GM19372 (cell line): ENCODE data around the gene MSMO1.
"Not testable (repeated sequence)": the region's sequence is repeated elsewhere in the genome, so short reads cannot be mapped to it uniquely, and the experiment has no call there.

Source experiments
- ATAC-seq: cut with Tn5 transposase; IDR thresholded peaks from one replicate; pipeline ENCODE4 v1.9.1; 2021; ENCODE audit warnings: mild to moderate bottlenecking, low read depth, moderate library complexity; ENCODE audit not compliant: unreplicated experiment

Gene MSMO1

DNA sequence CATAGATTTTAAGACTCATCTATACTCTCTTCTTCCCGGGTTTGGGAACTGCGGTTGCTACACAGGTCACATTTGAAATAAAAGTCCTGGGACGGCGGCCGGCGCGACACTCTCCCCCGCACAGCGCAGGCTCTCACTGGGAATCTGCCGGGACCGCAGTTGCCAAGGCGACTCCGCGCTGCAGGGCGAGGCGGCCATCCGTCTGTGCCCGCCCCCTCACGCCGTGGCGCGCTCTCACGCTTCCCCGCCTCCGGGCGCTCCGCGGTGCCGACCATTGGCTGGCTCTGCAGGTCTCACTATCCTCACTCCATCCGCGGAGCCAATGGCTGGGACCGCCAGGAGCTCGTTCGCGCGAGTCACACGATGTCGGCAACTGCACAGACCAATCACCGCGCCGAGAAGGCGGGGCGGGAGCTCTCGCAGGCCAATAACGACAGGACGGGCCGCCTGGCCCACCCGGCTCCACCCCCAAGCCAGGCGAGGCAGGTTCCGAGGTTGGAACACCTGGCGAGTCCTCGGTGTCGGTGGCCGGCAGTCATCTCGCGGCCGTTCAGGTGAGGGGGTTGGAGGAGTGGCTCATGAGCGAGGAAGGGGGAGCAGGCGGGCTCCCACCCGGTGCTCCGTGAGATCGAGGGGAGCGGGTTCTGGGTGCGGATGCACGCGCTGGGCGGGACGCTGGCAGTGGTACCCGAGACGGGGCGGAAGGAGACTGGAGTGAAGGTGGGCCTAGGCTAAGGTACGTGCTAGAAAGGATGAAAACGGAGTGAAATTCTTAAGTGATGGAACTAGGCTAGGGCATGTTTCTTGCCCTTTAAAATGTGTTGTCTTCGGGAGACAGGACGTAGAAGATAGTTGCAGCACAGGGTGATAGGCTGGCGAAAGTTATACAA lies at the start of gene MSMO1:
Gene MSMO1, plus strand, starts transcription at position 459 of the 890 bp plus-strand sequence. CDS start 5,702 bp downstream, outside the sequence.
- ATAC-seq: peak; percentile 96

DNA sequence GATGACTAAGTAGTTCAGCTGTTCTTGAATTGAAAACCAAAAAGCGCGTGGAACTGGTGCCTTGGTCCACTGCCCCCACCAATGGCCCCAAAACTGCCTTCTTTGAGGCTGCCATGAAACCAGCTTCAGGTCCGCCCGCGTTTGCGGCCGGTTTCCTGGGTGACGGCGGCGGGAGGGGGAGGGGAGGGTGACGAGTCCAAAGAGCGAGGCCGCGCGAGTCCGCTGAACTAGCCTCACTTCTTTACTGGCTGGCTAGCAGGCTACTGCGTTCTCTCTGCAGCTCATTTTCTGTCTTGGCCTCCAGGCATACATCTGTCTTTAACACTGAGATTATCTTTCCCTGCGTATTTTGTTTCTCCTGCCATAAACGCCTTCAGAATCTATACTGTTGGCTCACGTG lies 47.9 kb upstream of the MSMO1 start:
- not testable (repeated sequence) for ATAC-seq

DNA sequence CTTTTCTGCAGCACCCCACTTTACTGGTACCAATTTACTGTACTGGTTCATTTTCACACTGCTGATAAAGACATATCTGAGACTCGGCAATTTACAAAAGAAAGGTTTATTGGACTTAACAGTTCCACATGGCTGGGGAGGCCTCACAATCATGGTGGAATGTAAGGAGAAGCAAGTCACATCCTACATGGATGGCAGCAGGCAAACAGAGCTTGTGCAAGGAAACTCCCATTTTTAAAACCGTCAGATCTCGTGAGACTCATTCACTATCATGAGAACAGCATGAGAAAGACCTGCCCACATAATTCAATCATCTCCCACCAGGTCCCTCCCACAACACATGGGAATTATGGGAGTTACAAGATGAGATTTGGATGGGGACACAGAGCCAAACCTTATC lies 42.8 kb upstream of the MSMO1 start:
- not testable (repeated sequence) for ATAC-seq

DNA sequence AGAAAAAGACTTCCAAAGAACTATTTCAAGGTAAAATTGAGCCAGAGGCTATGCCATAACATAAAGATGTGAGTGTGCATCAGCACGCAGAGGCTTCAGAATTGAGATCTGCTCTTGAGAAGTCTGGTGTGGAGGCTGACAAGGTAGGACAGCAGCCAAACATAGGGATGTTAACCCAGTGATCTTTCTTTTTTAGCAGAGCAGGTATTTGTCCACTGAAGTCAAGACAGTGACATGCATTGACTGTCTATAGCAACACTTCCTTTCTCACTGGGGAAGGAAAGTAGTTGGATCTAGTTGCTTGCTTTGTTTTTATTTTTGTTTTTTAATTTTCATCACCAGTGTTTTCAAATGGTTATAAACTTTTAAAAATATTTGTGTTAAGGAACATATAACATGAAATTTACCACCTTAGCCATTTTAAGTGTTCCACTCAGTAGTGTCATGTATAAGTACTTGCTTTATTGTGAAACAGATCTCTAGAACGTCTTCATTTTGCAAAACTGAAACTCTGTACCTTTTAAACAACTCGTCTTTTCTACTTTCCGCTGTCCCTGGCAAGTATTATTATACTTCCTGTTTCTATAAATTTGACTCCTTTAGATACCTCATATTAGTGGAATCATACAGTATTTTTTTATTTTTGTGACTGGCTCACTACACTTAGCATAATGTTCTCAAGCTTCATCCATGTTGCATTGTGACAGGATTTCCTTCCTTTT lies 40.7 kb upstream of the MSMO1 start:
- peak; percentile 74 for ATAC-seq

DNA sequence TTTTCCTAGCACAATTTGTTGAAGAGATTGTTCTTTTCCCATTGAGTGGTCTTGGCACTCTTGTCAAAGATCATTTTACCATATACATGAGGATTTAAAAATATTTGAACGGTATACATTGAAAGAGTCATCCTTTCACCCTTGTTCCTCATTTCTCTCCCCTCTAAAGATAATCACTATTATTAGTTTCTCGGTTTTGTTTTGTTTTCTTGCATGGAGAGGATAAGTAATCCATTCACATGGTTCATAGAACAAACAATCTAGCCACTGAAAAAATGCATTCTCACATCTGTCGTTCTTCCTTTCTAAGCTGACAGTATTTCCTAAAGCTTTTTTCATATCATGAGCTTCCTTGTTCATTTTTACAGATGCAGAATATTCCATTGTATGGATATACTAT lies 39.2 kb upstream of the MSMO1 start:
- peak; percentile 42 for ATAC-seq

GRCh38 chr4:165288639-165289422 lies 38.6 kb upstream of the MSMO1 start:
- ATAC-seq: no peak

GRCh38 chr4:165289423-165289785 lies 38.1 kb upstream of the MSMO1 start:
- ATAC-seq: no peak

DNA sequence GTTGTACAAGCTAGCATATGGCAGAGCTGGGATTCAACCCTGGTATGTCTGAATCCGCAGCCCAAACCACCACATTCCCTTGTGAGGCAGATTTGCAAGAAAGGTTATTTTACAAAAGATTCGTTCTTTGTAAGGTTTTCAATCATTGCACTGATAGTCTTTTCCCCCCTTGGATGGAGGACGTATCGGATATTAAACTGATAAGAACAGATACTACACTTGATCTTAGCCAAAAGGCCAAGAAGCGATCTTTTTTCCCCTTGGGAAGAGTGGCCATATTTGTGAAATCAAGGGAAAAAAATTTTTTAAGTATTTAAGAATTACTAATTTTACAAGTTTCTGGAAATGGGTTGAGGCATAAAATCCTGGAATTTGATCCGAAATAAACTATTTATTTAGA lies 34.4 kb upstream of the MSMO1 start:
- no peak for ATAC-seq

DNA sequence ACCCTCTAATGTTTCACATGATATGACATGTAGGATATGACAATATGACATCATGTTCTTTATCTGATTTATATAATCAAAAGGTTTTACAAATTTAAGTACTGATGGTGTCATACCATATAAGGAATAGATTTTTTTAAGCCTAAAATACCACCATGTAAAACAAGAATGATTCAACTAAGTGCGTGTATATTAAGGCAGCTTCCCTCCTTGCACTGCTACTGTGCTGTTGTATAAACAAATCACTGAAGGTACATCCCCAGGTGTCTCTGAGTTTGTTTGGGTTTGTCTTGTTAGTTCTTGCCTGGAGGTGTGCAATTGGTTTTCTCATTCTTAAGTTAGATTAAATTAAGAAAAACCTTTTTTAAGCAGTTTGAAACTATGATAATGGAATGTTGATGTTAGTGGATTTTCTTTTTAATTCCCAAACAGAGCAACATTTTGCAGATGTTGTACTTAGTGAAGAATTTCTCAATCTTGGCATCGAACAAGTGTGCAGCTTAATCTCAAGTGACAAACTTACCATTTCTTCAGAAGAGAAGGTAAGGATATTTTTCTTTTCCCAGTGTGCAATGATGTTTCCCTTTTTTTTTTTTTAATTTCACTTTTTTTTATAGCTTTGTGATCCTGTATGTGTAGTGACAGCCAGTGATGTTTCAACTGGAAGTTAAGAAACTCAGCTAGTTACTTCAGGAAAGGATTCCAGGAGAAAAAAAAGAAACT lies 33.4 kb upstream of the MSMO1 start:
- no peak for ATAC-seq

DNA sequence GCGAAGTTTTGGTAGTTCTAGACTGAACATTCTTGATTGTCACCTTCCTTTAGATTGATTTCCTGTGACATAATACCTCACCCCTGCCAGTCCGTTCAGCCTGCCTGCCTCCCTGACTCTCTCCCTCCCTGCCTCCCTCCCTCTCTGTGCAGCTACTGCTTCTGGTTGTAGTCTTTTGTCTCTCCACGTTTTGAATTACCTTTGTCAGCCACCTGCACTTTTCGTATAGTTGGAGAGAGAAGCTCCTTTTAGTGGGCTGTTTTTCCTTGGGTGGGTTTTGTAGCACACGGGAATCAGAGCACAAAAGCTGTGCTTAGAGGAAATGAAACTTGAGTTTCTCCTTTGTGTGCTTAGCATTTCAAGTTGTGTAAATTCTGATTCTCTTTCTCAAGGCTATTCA lies 32.6 kb upstream of the MSMO1 start:
- peak; percentile 85 for ATAC-seq

GRCh38 chr4:165297626-165298025 lies 29.8 kb upstream of the MSMO1 start:
- ATAC-seq: no peak

- no peak for ATAC-seq
Observed at GRCh38 chr4:165299399-165300060, 27.9 kb upstream of the MSMO1 start.

DNA sequence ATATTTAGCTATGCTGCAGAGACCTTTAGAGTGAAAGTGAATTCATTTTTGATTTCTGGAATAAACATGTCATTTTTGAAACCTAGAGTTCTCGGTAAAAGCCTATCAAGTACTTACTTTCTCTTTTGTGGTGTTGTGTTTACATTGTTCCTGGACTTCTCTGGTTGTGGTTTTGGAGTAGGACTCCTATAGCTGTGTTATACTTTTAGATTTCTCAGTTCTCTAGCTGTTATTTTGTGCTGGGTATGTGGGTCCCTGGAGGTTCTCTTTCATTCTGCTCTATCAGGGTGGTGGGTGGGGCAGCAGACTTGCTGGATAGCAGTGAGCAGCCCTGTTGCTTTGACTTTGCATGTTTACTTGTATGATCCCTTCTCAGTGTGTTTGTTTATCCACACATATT lies 25.6 kb upstream of the MSMO1 start:
- ATAC-seq: peak; percentile 72

- ATAC-seq: no peak
Observed at GRCh38 chr4:165302658-165303057, 24.8 kb upstream of the MSMO1 start.

- no peak for ATAC-seq
Observed at GRCh38 chr4:165308166-165308565, 19.3 kb upstream of the MSMO1 start.

DNA sequence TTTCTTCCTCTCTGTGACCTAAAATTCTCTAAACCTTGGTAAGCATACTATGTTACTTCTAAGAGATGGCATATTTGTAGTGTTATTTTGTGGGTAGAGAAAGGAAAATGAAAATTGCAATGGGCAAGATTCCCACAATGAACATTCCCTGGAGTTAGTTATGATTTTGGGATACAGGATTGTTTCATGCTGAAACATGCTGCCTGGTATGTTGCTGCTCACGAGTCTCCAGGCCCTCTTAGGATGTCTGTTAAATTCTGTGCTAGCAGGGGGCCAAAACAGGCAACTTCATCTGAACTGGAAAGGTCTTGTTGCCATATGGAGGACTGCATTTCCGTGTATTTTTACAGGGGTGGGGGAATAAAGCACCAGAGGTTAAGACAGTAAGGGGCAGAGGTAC lies 18.9 kb upstream of the MSMO1 start:
- no peak for ATAC-seq

- ATAC-seq: no peak
Observed at GRCh38 chr4:165309456-165309855, 18.0 kb upstream of the MSMO1 start.

GRCh38 chr4:165312506-165312905 lies 15.0 kb upstream of the MSMO1 start:
- no peak for ATAC-seq

DNA sequence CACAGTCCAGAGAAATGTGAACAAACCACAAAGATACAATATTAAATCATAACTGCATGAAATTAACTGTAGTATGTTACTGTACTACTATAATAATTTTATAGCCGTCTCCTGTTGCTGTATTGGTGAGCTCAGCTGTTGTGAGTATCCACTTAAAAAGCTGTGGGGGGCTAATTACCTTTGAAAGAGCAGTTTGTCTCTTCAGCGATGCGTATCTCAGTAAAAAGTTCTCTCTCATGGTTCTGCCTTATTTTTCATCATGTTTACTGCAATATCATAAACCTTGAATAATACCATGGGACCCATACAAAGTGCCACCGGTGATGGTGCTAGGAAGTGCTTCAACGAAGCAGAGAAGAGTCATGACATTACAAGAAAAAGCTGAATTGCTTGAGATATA lies 8.4 kb upstream of the MSMO1 start:
- ATAC-seq: no peak

DNA sequence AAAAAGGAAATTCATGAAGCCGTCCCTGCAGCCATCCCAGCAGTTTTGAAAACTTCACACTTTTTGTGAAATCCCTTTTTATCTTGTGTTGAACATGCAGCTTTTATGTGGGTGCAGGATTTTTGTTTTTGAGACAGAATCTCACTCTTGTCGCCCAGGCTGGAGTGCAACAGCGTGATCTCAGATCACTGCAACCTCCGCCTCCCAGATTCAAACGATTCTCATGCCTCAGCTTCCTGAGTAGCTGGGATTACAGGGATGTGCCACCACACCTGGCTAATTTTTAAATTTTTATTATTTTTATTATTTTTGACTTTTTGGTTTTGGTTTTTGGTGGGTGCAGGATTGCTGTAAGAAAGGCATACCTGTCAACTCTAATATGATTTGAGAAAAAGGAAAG lies 8.0 kb upstream of the MSMO1 start:
- ATAC-seq: no peak
